RWPE2 (cell line): ENCODE results near the gene PIK3R3.

ENCODE experiments used
- ATAC-seq: fragments of 200-7000 bp; cut with Tn5 transposase; 3 replicates; pipeline ENCODE4 v1.9.1; 2021; ENCODE audit warnings: low read depth
- DNase-seq: peaks from one replicate; pipeline ENCODE4 v3.0.0-alpha.2; 2020; ENCODE audit warnings: low spot score
- H3K27ac ChIP-seq: fragments of 450-650 bp; 2 replicates; pipeline ENCODE4 v1.5.1; 2017; ENCODE audit warnings: mild to moderate bottlenecking; ENCODE audit not compliant: poor library complexity, severe bottlenecking
- H3K27me3 ChIP-seq: fragments of 250-450 bp; sonication (Bioruptor Pico); 2 replicates; pipeline ENCODE4 v1.5.1; 2021; ENCODE audit warnings: mild to moderate bottlenecking, moderate library complexity; ENCODE audit not compliant: insufficient read depth, poor library complexity, severe bottlenecking
- H3K36me3 ChIP-seq: fragments of 250-450 bp; sonication (Bioruptor Pico); 2 replicates; pipeline ENCODE4 v1.5.1; 2020; ENCODE audit warnings: low read depth, mild to moderate bottlenecking, moderate library complexity
- H3K4me1 ChIP-seq: fragments of 250-450 bp; sonication (Bioruptor Pico); 2 replicates; pipeline ENCODE4 v1.5.1; 2021; ENCODE audit warnings: mild to moderate bottlenecking, moderate library complexity; ENCODE audit not compliant: insufficient read depth, poor library complexity, severe bottlenecking
- H3K4me3 ChIP-seq: fragments of 250-450 bp; sonication (Bioruptor Pico); 2 replicates; pipeline ENCODE4 v1.5.1; 2021; ENCODE audit warnings: mild to moderate bottlenecking, moderate library complexity; ENCODE audit not compliant: severe bottlenecking
- H3K9me3 ChIP-seq: fragments of 250-450 bp; sonication (Bioruptor Pico); 2 replicates; pipeline ENCODE4 v1.5.1; 2021; ENCODE audit warnings: mild to moderate bottlenecking, moderate library complexity; ENCODE audit not compliant: severe bottlenecking
- TF ChIP-seq, protein P1 (sequence below): fragments of 450-650 bp; IDR thresholded peaks from one replicate; pipeline ENCODE4 v1.5.1; 2017; ENCODE audit warnings: mild to moderate bottlenecking, moderate library complexity; ENCODE audit not compliant: poor library complexity, severe bottlenecking

PIK3R3 gene

DNA sequence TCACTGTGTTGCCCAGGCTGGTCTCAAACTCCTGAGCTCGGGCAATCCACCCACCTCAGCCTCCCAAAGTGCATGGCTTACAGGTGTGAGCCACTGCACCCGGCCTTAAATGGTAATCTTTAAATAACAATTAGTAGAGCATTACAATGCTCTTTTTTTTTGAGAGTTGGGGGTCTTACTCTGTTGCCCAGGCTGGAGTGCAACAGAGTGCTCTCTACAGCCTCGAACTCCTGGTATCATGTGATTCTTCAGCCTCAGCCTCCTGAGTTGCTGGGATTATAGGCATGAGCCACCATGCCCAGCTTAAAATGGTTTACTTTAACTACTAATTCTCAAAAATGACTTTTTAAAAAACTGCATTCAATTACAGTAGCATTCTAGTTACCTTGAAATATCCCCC, 52.2 kb downstream of the PIK3R3 start:
- Histone ChIP-seq H3K4me3 (no peak overlapping the region), H3K36me3 (0 out of 2 replicates have a peak, but pooled peaks cover 6% of the 10 kb centered on the region), H3K27ac (no peak overlapping the region), H3K9me3 (no peaks in the 10 kb centered on the region), H3K4me1 (peaks cover 28% of the 10 kb centered on the region), H3K27me3 (no peaks in the 10 kb centered on the region)
- ATAC-seq (no peak), DNase-seq (no peak)
- TF ChIP-seq, protein P1, sequence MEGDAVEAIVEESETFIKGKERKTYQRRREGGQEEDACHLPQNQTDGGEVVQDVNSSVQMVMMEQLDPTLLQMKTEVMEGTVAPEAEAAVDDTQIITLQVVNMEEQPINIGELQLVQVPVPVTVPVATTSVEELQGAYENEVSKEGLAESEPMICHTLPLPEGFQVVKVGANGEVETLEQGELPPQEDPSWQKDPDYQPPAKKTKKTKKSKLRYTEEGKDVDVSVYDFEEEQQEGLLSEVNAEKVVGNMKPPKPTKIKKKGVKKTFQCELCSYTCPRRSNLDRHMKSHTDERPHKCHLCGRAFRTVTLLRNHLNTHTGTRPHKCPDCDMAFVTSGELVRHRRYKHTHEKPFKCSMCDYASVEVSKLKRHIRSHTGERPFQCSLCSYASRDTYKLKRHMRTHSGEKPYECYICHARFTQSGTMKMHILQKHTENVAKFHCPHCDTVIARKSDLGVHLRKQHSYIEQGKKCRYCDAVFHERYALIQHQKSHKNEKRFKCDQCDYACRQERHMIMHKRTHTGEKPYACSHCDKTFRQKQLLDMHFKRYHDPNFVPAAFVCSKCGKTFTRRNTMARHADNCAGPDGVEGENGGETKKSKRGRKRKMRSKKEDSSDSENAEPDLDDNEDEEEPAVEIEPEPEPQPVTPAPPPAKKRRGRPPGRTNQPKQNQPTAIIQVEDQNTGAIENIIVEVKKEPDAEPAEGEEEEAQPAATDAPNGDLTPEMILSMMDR = no peak

DNA sequence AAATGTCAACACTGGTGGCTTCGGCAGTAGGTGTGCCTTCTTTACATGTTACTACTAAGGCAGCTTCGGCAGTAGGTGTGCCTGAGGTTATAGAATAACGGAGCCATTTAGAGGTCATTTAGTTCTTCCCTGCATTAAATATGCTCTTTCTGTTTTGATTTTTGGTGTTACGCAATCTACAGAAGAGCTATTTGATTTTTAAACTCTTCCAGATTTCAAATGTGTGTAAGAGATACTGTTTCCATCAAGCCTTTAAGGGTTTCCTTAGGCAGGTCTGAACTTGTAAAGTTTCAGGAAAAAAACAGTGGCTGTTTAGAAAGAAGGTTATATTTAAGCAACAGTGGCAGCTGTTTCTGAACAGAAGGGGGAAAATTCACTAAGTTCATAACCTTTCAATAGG, 54.8 kb downstream of the PIK3R3 start:
- H3K4me1 ChIP-seq = peaks cover 17% of the 10 kb centered on the region
- peak overlapping the region; percentile 39 for H3K27ac ChIP-seq
- peak; percentile 66 for ATAC-seq
- 0 out of 2 replicates have a peak, but pooled peaks cover 6% of the 10 kb centered on the region for H3K36me3 ChIP-seq
- no peaks in the 10 kb centered on the region for H3K27me3 ChIP-seq
- TF ChIP-seq, protein P1 = no peak
- DNase-seq = no peak
- no peaks in the 10 kb centered on the region for H3K9me3 ChIP-seq
- no peak overlapping the region for H3K4me3 ChIP-seq

DNA sequence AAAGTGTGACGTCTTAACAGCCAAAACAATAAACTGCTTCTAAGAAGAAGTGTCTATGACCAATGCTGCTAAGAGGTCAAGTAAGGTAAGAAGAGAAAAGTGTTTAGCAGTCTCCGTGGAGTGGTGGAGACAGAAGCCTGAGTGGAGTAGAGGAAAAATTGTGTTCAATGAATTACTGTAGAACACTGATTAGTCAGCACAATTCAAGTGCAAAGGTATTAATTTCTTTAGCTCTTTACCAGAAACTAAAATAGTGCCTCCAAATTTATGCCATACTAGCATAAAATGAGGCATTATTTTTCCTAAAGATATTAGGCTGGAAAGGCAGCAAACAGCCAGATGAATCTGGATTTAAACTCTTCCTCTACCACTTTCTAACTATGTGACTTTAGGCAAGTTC, 56.1 kb downstream of the PIK3R3 start:
- Histone ChIP-seq H3K9me3 (no peaks in the 10 kb centered on the region), H3K27ac (no peak overlapping the region), H3K4me3 (no peak overlapping the region), H3K27me3 (no peaks in the 10 kb centered on the region), H3K4me1 (peaks cover 24% of the 10 kb centered on the region), H3K36me3 (0 out of 2 replicates have a peak, but pooled peaks cover 6% of the 10 kb centered on the region)
- TF ChIP-seq, protein P1 = no peak
- DNase-seq (no peak), ATAC-seq (no peak)

DNA sequence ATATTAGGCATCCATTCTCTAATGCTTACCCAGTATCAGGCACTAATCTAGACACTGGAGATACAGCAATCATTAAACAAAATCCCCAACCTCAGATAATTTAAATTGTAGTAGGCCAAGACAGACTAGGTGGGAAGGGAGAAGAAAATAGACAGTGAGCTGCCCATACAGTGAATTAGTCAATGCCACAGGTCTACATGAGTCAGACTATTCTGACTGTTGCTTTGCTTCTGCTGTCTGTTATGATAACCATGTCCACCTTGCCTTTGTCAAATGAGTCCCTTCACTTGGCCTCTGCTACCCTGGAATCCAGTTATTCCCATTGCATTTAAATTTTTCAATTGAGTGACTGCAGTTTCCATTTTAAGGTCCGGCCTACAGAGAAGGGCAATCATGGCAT, 59.5 kb downstream of the PIK3R3 start:
- peaks cover 18% of the 10 kb centered on the region for H3K4me1 ChIP-seq
- ATAC-seq = peak; percentile 70
- no peaks in the 10 kb centered on the region for H3K9me3 ChIP-seq
- DNase-seq = no peak
- no peak overlapping the region for H3K27ac ChIP-seq
- H3K36me3 ChIP-seq = 0 out of 2 replicates have a peak, but pooled peaks cover 6% of the 10 kb centered on the region
- no peaks in the 10 kb centered on the region for H3K27me3 ChIP-seq
- TF ChIP-seq, protein P1 = no peak
- H3K4me3 ChIP-seq = no peak overlapping the region

DNA sequence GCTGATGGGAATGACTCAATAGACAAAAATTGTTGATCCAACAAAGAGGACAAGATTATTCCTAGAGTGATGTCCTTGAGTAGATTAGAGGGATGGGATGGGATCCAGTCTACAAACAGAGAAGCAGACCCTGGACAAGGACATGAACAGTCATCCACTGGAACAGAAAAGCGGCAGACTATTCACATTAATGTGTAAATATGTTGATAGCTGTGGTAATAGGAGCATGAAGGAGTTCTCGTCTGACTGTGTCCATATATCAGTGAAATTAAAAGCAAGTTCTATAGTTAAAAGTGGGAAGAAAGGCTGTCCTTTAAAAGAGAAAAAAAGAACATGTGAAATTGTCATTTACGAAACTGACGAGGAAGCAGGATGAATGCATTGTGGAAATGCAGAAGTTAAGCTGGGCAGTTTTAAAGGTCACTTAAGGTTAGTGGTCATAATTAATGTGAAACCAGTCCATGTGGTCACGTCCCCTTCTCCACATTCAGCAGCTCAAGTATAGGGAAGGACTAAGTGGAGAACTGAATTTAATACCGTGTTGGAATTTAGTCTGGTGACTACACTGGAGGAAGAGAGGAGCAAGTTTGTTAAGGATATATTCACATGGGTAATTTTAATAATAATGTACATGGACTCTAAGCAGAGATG, 62.1 kb downstream of the PIK3R3 start:
- no peak overlapping the region for H3K4me3 ChIP-seq
- H3K4me1 ChIP-seq = peaks cover 9% of the 10 kb centered on the region
- no peak overlapping the region for H3K27ac ChIP-seq
- ATAC-seq (no peak), DNase-seq (no peak)
- no peaks in the 10 kb centered on the region for H3K27me3 ChIP-seq
- H3K36me3 ChIP-seq = peaks cover 5% of the 10 kb centered on the region; the same call in 1 of the 2 replicates
- H3K9me3 ChIP-seq = no peaks in the 10 kb centered on the region
- TF ChIP-seq, protein P1 = no peak
